Measurements from ENCODE around the gene DNM1. TPM values are rescaled to one million over a fixed set of nuclear protein-coding genes. Genes with fewer than 3 reads are reported as not detected.
A peak's percentile ranks its signal among the peaks of the same experiment; 100 is the strongest.
"Not testable (repeated sequence)": the region's sequence is repeated elsewhere in the genome, so short reads cannot be mapped to it uniquely, and the experiment has no call there.

The DNM1 gene
- total RNA-seq, 1 donor from 2014 or later: 30.1 TPM

DNA sequence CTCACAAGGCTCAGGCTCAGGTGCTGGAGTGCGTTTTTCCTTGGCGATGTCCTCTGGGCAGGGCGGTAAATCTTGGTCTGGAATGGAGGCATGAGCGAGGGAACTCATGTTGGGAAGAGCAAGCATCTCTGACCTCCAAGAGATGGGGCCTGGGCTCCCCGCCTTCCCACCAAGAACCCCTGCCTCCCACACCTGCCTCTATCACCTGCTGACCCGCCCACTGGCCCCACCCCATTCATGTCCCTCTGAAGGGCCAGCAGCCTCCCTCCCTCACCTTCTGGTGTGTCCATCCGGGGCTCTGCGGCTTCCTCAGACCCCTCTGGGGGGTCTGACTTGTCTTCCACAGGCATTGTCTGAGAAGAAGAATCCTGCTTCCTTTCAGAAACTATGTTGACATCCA lies 22.7 kb upstream of the DNM1 start:
- H3K27me3 Mint-ChIP-seq (ENCODE audit: insufficient read depth, low read depth): peaks cover 3% of the 10 kb centered on the region
- H3K4me2 ChIP-seq: no peak overlapping the region
- no peak overlapping the region for H2AFZ ChIP-seq (replicated peaks)
- H3K27ac ChIP-seq: no peak overlapping the region
- DNase-seq (ENCODE audit: low spot score): no peak
- H3K4me3 ChIP-seq: no peak overlapping the region
- no peak overlapping the region for H3K9ac ChIP-seq
- no peaks in the 10 kb centered on the region for H3K4me1 Mint-ChIP-seq
- H3K4me1 ChIP-seq: no peaks in the 10 kb centered on the region
- H3K36me3 ChIP-seq: peaks cover 6% of the 10 kb centered on the region
- H3K27ac Mint-ChIP-seq: no peak overlapping the region
- peaks cover 7% of the 10 kb centered on the region for H3K9me3 Mint-ChIP-seq
- no peak for TF ChIP-seq EZH2 (IDR thresholded peaks at IDR 0.05)
- TF ChIP-seq, protein P1, sequence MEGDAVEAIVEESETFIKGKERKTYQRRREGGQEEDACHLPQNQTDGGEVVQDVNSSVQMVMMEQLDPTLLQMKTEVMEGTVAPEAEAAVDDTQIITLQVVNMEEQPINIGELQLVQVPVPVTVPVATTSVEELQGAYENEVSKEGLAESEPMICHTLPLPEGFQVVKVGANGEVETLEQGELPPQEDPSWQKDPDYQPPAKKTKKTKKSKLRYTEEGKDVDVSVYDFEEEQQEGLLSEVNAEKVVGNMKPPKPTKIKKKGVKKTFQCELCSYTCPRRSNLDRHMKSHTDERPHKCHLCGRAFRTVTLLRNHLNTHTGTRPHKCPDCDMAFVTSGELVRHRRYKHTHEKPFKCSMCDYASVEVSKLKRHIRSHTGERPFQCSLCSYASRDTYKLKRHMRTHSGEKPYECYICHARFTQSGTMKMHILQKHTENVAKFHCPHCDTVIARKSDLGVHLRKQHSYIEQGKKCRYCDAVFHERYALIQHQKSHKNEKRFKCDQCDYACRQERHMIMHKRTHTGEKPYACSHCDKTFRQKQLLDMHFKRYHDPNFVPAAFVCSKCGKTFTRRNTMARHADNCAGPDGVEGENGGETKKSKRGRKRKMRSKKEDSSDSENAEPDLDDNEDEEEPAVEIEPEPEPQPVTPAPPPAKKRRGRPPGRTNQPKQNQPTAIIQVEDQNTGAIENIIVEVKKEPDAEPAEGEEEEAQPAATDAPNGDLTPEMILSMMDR (IDR thresholded peaks at IDR 0.05): no peak
- no peak for TF ChIP-seq EZH2phosphoT487 (IDR thresholded peaks at IDR 0.05)
- H3K9me3 ChIP-seq (ENCODE audit: low read depth): no peaks in the 10 kb centered on the region
- H3K27me3 ChIP-seq: no peaks in the 10 kb centered on the region
- no peak overlapping the region for H3K4me3 Mint-ChIP-seq
- peaks cover 8% of the 10 kb centered on the region for H3F3A ChIP-seq (ENCODE audit: low read depth)
- no peaks in the 10 kb centered on the region for H4K20me1 ChIP-seq (ENCODE audit: low read depth)
- no peaks in the 10 kb centered on the region for H3K79me2 ChIP-seq (ENCODE audit: low read depth)
- H3K36me3 Mint-ChIP-seq: peaks cover 47% of the 10 kb centered on the region

DNA sequence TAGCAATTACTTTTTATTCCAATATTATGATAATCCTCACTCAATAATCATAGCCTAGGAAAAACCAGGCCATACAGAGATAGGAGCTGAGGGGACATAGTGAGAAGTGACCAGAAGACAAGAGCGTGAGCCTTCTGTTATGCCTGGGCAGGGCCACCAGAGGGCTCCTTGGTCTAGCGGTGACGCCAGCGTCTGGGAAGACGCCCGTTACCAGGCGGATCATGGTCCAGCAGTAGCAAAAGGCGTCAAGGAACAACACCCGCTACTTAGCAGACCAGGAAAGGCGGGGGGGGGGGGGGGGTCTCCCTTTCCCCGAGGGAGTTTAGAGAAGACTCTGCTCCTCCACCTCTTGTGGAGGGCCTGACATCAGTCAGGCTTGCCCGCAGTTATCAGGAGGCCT lies 21.7 kb upstream of the DNM1 start:
- not testable (repeated sequence) for H3K4me3 ChIP-seq; H3F3A ChIP-seq (ENCODE audit: low read depth); H4K20me1 ChIP-seq (ENCODE audit: low read depth); H3K27me3 Mint-ChIP-seq (ENCODE audit: insufficient read depth, low read depth); H3K4me1 ChIP-seq; H3K4me1 Mint-ChIP-seq; H3K9me3 Mint-ChIP-seq; H2AFZ ChIP-seq (replicated peaks); H3K27me3 ChIP-seq; H3K79me2 ChIP-seq (ENCODE audit: low read depth); H3K36me3 ChIP-seq; H3K27ac ChIP-seq; H3K4me3 Mint-ChIP-seq; H3K27ac Mint-ChIP-seq; H3K4me2 ChIP-seq; H3K9me3 ChIP-seq (ENCODE audit: low read depth); H3K9ac ChIP-seq
- TF ChIP-seq, protein P1 (IDR thresholded peaks at IDR 0.05): peak; percentile 52
- H3K36me3 Mint-ChIP-seq: peaks cover 50% of the 10 kb centered on the region
- peak; percentile 49 for DNase-seq (ENCODE audit: low spot score)

DNA sequence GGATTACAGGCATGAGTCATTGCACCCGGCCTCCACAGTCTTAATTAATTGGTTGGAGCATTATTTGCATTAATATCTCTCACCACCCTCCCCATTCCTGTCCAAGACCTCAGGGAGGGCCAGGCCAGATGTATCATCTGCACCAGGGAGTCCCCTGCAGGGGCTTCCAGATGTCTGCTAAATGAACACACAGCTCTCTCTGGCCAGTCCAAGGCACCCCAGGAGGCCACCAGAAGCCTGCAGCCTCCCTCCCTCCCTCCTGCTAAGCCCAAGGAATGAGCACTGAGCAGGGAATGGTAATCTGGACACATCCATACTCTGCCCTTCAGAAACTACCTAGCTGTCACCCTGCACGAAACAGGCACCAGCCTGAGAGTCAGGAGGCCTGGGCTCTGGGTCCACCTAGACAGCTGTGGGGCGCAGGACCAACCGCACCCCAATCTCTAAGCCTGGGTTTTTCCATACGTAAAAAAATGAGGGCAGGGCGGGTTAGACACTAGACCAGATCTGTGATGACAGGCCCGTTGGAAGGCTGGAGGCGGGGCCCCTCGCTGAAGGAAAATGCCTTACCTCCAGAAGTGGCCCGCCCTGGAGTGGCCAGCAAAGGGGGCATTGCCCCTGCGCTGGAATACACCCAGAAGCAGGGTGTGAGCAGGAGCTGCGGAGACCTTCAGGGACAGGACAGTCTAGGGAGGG lies 20.1 kb upstream of the DNM1 start:
- H3K27ac Mint-ChIP-seq: no peak overlapping the region
- no peak for TF ChIP-seq EZH2phosphoT487 (IDR thresholded peaks at IDR 0.05)
- TF ChIP-seq, protein P1 (IDR thresholded peaks at IDR 0.05): no peak
- peaks cover 7% of the 10 kb centered on the region for H3K9me3 Mint-ChIP-seq
- H3K4me1 ChIP-seq: no peaks in the 10 kb centered on the region
- H3K27me3 ChIP-seq: no peaks in the 10 kb centered on the region
- H3K4me1 Mint-ChIP-seq: no peaks in the 10 kb centered on the region
- no peak overlapping the region for H2AFZ ChIP-seq (replicated peaks)
- H3K36me3 ChIP-seq: peaks cover 10% of the 10 kb centered on the region
- no peak for DNase-seq (ENCODE audit: low spot score)
- H3K4me3 ChIP-seq: no peak overlapping the region
- peaks cover 8% of the 10 kb centered on the region for H3F3A ChIP-seq (ENCODE audit: low read depth)
- H3K79me2 ChIP-seq (ENCODE audit: low read depth): no peaks in the 10 kb centered on the region
- peaks cover 5% of the 10 kb centered on the region for H3K27me3 Mint-ChIP-seq (ENCODE audit: insufficient read depth, low read depth)
- H3K9ac ChIP-seq: no peak overlapping the region
- no peak overlapping the region for H3K4me2 ChIP-seq
- H3K9me3 ChIP-seq (ENCODE audit: low read depth): no peaks in the 10 kb centered on the region
- H3K27ac ChIP-seq: no peak overlapping the region
- no peak overlapping the region for H3K4me3 Mint-ChIP-seq
- H3K36me3 Mint-ChIP-seq: peaks cover 49% of the 10 kb centered on the region
- H4K20me1 ChIP-seq (ENCODE audit: low read depth): no peaks in the 10 kb centered on the region

Measured in neural progenitor cell (in vitro differentiated cells).